HEK293 (cell line): ENCODE measurements around the gene CDKL2.

Source experiments
- PRDM10 ChIP-seq: fragments of 450-650 bp; formaldehyde crosslinking; IDR thresholded peaks from 2 replicates; pipeline ENCODE4 v1.5.1; 2016; ENCODE audit warnings: missing biosample characterization, missing genetic modification characterization
- PRDM4 ChIP-seq: fragments of 450-650 bp; formaldehyde crosslinking; IDR thresholded peaks from 2 replicates; pipeline ENCODE4 v1.5.1; 2017; ENCODE audit warnings: missing biosample characterization, missing genetic modification characterization
- YY1 ChIP-seq: fragments of 450-650 bp; formaldehyde crosslinking; IDR thresholded peaks from 2 replicates; pipeline ENCODE4 v1.5.1; 2018; ENCODE audit warnings: missing biosample characterization, missing genetic modification characterization
- ZBTB44 ChIP-seq: fragments of 450-650 bp; IDR thresholded peaks from 2 replicates; pipeline ENCODE4 v1.5.1; 2018; ENCODE audit warnings: missing biosample characterization, mild to moderate bottlenecking, missing genetic modification characterization
- ZNF274 ChIP-seq, 2 experiments: fragments of 200-500 bp in 1 of 2; fragments of 450-650 bp in 1 of 2; sonication (Bioruptor generic) in 1 of 2; formaldehyde crosslinking in 1 of 2; IDR thresholded peaks; 2 replicates each; pipeline versions ENCODE4 v1.5.1 to v1.6.1; 2014 to 2016; ENCODE audit warnings: borderline replicate concordance in 1 of 2, inconsistent platforms in 1 of 2, low read length in 1 of 2, missing biosample characterization in 1 of 2, missing genetic modification characterization in 1 of 2
- ZNF324 ChIP-seq: fragments of 450-650 bp; formaldehyde crosslinking; IDR thresholded peaks from 2 replicates; pipeline ENCODE4 v1.5.1; 2016; ENCODE audit warnings: missing biosample characterization, missing genetic modification characterization
- ZNF423 ChIP-seq: fragments of 450-650 bp; formaldehyde crosslinking; IDR thresholded peaks from 2 replicates; pipeline ENCODE4 v1.5.1; 2016; ENCODE audit warnings: missing biosample characterization, missing genetic modification characterization
- ZNF660 ChIP-seq: fragments of 450-650 bp; IDR thresholded peaks from 2 replicates; pipeline ENCODE4 v1.5.1; 2018; ENCODE audit warnings: missing biosample characterization, mild to moderate bottlenecking, missing genetic modification characterization
- ZNF792 ChIP-seq: fragments of 450-650 bp; formaldehyde crosslinking; IDR thresholded peaks from 2 replicates; pipeline ENCODE4 v1.5.1; 2016; ENCODE audit warnings: missing biosample characterization, missing genetic modification characterization
- TF ChIP-seq, protein P1 (sequence below): fragments of 450-650 bp; formaldehyde crosslinking; IDR thresholded peaks from 2 replicates; pipeline ENCODE4 v1.5.1; 2016; ENCODE audit warnings: missing biosample characterization, missing genetic modification characterization
- TF ChIP-seq, protein P2 (sequence below): fragments of 450-650 bp; formaldehyde crosslinking; IDR thresholded peaks from 2 replicates; pipeline ENCODE4 v1.5.1; 2016; ENCODE audit warnings: missing biosample characterization, missing genetic modification characterization, low read depth
- TF ChIP-seq, protein P3 (sequence below): fragments of 450-650 bp; formaldehyde crosslinking; IDR thresholded peaks from 2 replicates; pipeline ENCODE4 v1.5.1; 2016; ENCODE audit warnings: missing biosample characterization, missing genetic modification characterization

DNA sequence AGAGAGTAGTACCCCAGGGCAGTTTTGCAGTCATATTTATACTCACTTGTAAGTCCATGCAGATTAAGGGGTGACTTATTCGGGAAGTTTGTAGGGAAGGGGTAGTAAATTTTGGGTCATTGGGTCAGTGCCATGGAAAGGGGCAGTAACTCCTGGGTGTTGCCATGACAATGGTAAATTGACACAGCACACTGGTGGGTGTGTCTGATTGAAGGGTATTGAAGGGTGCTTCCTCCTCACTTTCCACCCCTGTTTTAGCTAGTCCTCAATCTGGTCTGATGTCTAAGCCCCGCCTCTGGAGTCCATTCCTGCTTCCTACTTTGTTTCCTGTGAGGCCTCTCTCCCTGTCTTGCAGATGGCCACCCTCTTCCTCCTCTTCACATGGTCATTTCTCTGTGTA lies 62.6 kb downstream of the CDKL2 start:
- TF ChIP-seq PRDM4 (tag by site-specific recombination) (no peak), ZNF423 (tag by site-specific recombination) (no peak), ZNF274 (IDR thresholded peaks at IDR 0.05; ENCODE audit: low read length) (no peak), ZNF274 (tag by site-specific recombination; IDR thresholded peaks at IDR 0.05; ENCODE audit: borderline replicate concordance) (no peak), YY1 (tag by site-specific recombination) (no peak), ZNF792 (tag by site-specific recombination) (no peak), ZNF324 (no peak), ZNF660 (tag by site-specific recombination) (no peak), ZBTB44 (no peak), PRDM10 (no peak)
- TF ChIP-seq, protein P1, sequence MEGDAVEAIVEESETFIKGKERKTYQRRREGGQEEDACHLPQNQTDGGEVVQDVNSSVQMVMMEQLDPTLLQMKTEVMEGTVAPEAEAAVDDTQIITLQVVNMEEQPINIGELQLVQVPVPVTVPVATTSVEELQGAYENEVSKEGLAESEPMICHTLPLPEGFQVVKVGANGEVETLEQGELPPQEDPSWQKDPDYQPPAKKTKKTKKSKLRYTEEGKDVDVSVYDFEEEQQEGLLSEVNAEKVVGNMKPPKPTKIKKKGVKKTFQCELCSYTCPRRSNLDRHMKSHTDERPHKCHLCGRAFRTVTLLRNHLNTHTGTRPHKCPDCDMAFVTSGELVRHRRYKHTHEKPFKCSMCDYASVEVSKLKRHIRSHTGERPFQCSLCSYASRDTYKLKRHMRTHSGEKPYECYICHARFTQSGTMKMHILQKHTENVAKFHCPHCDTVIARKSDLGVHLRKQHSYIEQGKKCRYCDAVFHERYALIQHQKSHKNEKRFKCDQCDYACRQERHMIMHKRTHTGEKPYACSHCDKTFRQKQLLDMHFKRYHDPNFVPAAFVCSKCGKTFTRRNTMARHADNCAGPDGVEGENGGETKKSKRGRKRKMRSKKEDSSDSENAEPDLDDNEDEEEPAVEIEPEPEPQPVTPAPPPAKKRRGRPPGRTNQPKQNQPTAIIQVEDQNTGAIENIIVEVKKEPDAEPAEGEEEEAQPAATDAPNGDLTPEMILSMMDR (tag by site-specific recombination) = no peak
- TF ChIP-seq, protein P2, sequence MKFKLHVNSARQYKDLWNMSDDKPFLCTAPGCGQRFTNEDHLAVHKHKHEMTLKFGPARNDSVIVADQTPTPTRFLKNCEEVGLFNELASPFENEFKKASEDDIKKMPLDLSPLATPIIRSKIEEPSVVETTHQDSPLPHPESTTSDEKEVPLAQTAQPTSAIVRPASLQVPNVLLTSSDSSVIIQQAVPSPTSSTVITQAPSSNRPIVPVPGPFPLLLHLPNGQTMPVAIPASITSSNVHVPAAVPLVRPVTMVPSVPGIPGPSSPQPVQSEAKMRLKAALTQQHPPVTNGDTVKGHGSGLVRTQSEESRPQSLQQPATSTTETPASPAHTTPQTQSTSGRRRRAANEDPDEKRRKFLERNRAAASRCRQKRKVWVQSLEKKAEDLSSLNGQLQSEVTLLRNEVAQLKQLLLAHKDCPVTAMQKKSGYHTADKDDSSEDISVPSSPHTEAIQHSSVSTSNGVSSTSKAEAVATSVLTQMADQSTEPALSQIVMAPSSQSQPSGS (tag by site-specific recombination) = no peak
- TF ChIP-seq, protein P3, sequence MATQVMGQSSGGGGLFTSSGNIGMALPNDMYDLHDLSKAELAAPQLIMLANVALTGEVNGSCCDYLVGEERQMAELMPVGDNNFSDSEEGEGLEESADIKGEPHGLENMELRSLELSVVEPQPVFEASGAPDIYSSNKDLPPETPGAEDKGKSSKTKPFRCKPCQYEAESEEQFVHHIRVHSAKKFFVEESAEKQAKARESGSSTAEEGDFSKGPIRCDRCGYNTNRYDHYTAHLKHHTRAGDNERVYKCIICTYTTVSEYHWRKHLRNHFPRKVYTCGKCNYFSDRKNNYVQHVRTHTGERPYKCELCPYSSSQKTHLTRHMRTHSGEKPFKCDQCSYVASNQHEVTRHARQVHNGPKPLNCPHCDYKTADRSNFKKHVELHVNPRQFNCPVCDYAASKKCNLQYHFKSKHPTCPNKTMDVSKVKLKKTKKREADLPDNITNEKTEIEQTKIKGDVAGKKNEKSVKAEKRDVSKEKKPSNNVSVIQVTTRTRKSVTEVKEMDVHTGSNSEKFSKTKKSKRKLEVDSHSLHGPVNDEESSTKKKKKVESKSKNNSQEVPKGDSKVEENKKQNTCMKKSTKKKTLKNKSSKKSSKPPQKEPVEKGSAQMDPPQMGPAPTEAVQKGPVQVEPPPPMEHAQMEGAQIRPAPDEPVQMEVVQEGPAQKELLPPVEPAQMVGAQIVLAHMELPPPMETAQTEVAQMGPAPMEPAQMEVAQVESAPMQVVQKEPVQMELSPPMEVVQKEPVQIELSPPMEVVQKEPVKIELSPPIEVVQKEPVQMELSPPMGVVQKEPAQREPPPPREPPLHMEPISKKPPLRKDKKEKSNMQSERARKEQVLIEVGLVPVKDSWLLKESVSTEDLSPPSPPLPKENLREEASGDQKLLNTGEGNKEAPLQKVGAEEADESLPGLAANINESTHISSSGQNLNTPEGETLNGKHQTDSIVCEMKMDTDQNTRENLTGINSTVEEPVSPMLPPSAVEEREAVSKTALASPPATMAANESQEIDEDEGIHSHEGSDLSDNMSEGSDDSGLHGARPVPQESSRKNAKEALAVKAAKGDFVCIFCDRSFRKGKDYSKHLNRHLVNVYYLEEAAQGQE (tag by site-specific recombination) = no peak
